Adrenal gland (tissue), 12 donors: ENCODE measurements around the gene TMEM135. TPM values are rescaled to one million over a fixed set of nuclear protein-coding genes. Genes with fewer than 3 reads are reported as not detected.

ENCODE experiments used
- DNase-seq, 7 donors: peaks; one replicate each; pipeline ENCODE4 v3.0.0-alpha.2; 2019 to 2020
- H3K27ac ChIP-seq, 5 donors: fragments of 200-600 bp; sonication (generic) in 4 of 5; 1 replicate in 3 of 5; 2 replicates in 2 of 5; pipeline versions ENCODE4 v1.5.1 to v1.8.0; 2016 to 2020; ENCODE audit warnings: mild to moderate bottlenecking in 1 of 5
- H3K27me3 ChIP-seq: fragments of 200-600 bp; 2 replicates; pipeline ENCODE4 v1.8.0; 2021
- H3K36me3 ChIP-seq, 2 donors: fragments of 200-600 bp; replicated peaks in 1 of 2; 1 replicate in 1 of 2; 2 replicates in 1 of 2; pipeline versions ENCODE4 v1.5.1 to v1.8.0; 2018 to 2022
- H3K4me1 ChIP-seq, 2 donors: fragments of 200-600 bp; replicated peaks in 1 of 2; 1 replicate in 1 of 2; 2 replicates in 1 of 2; pipeline versions ENCODE4 v1.5.1 to v1.8.0; 2018 to 2021
- H3K4me3 ChIP-seq, 4 donors: fragments of 200-600 bp; sonication (generic) in 3 of 4; one replicate each; pipeline ENCODE4 v1.5.1; 2016 to 2018
- H3K9me3 ChIP-seq, 3 donors: fragments of 200-600 bp; sonication (generic) in 1 of 3; replicated peaks in 1 of 3; 1 replicate in 2 of 3; 2 replicates in 1 of 3; pipeline versions ENCODE4 v1.5.1 to v1.8.0; 2016 to 2021
- CTCF ChIP-seq, 6 experiments: fragments of 450-650 bp in 4 of 6; fragments of 200-600 bp in 2 of 6; sonication (generic) in 1 of 6; IDR thresholded peaks; 1 replicate in 5 of 6; 2 replicates in 1 of 6; pipeline versions ENCODE4 v1.5.1 to v1.8.0; 2016 to 2021; ENCODE audit warnings: antibody characterized with exemption in 6 of 6, mild to moderate bottlenecking in 2 of 6, moderate library complexity in 1 of 6
- POLR2A ChIP-seq, 2 donors: fragments of 450-650 bp; IDR thresholded peaks; one replicate each; pipeline ENCODE4 v1.6.1; 2017; ENCODE audit warnings: antibody characterized with exemption in 2 of 2, mild to moderate bottlenecking in 2 of 2, moderate library complexity in 1 of 2
- WGBS, 4 donors: extraction: QIAGEN DNeasy Blood & Tissue Kit in 2 of 4; methylation state at CpG; one replicate each; pipeline versions ENCODE4 v1.1.5 to v1.1.7; 2013 to 2017; 5-methylcytosine and 5-hydroxymethylcytosine counted together
- intact Hi-C, 2 donors: fragments of 100-400 bp; cut with DNase I; formaldehyde crosslinking; loops; one replicate each; pipeline versions ENCODE4 v1.14.1 to v1.15.0; 2022 to 2023
- polyA plus RNA-seq, 3 donors: library from polyadenylated mRNA; stranded (reverse); fragments of 200-250 nt in 2 of 3; fragments of 350-450 nt in 1 of 3; fragmentation: Illumina TruSeq in 1 of 3; extraction: RNeasy Lipid Tissue Mini Kit (QIAGEN cat#74804) in 1 of 3; gene quantifications; one replicate each; pipeline ENCODE4 v1.2.3, GENCODE V29; 2013 to 2014
- total RNA-seq, 9 donors: library from RNA; depleted of rRNA in 4 of 9; stranded (reverse); fragments of >200 nt in 4 of 9; fragments of 120-200 nt in 1 of 9; fragmentation: NEBNext Ultra II Directional in 1 of 9; extraction: Animal tissue kit (Norgen Biotek cat#: 25700) in 1 of 9; gene quantifications; one replicate each; pipeline versions ENCODE4 v1.1.0 to v1.2.4, GENCODE V29; 2013 to 2023
- donor health status: healthy with polysubstance abuse.
- donor health status: Bipolar disorder and iron deficiency.
- donor health status: DM: yes; HTN: yes; CAD: no.
- donor health status: DM: no; HTN: no; CAD: no.
- donor health status: DM: no; HTN: no; CAD: no.
- donor health status: DM: yes; HTN: yes; CAD: no.

The TMEM135 gene
- total and polyA plus RNA-seq, 12 donors = 8.2 to 101 (median 44.5) TPM

GRCh38 chr11:87366346-87366745 is 328.6 kb downstream of the TMEM135 start:
- no peak overlapping the region for H3K27ac ChIP-seq
- TF ChIP-seq POLR2A (IDR thresholded peaks at IDR 0.05) = no peak
- no peak for TF ChIP-seq CTCF (IDR thresholded peaks at IDR 0.05)
- intact Hi-C loops = no loop called here
- H3K36me3 ChIP-seq = no peaks in the 10 kb centered on the region
- no peak for DNase-seq
- H3K9me3 ChIP-seq = no peaks in the 10 kb centered on the region
- H3K27me3 ChIP-seq = no peaks in the 10 kb centered on the region
- no peaks in the 10 kb centered on the region for H3K4me1 ChIP-seq
- no peak overlapping the region for H3K4me3 ChIP-seq

GRCh38 chr11:87366763-87367405 is 329.1 kb downstream of the TMEM135 start:
- Histone ChIP-seq H3K4me3 (no peak overlapping the region), H3K27ac (no peak overlapping the region), H3K27me3 (no peaks in the 10 kb centered on the region), H3K36me3 (no peaks in the 10 kb centered on the region), H3K9me3 (no peaks in the 10 kb centered on the region), H3K4me1 (no peaks in the 10 kb centered on the region)
- intact Hi-C loops = no loop called here
- 76 to 85% (median 79%) methylated on average over 2 of the region's 2 CpGs for WGBS, 4 donors
- TF ChIP-seq POLR2A (IDR thresholded peaks at IDR 0.05) = no peak
- no peak for TF ChIP-seq CTCF (IDR thresholded peaks at IDR 0.05)
- no peak for DNase-seq

GRCh38 chr11:87368151-87368550 is 330.4 kb downstream of the TMEM135 start:
- 50 to 58% (median 53%) methylated on average over 1 of the region's 1 CpG for WGBS, 4 donors
- intact Hi-C loops = no loop called here
- no peak for DNase-seq
- Histone ChIP-seq H3K36me3 (no peaks in the 10 kb centered on the region), H3K27ac (no peak overlapping the region), H3K27me3 (no peaks in the 10 kb centered on the region), H3K9me3 (no peaks in the 10 kb centered on the region), H3K4me1 (no peaks in the 10 kb centered on the region), H3K4me3 (no peak overlapping the region)
- no peak for TF ChIP-seq POLR2A (IDR thresholded peaks at IDR 0.05)
- TF ChIP-seq CTCF (IDR thresholded peaks at IDR 0.05) = no peak

GRCh38 chr11:87368858-87369480 is 331.2 kb downstream of the TMEM135 start:
- DNase-seq = no peak
- intact Hi-C loops = no loop called here
- 56 to 67% (median 64%) methylated on average over 5 of the region's 5 CpGs for WGBS, 4 donors
- H3K4me3 ChIP-seq = no peak overlapping the region
- no peaks in the 10 kb centered on the region for H3K9me3 ChIP-seq
- H3K36me3 ChIP-seq = no peaks in the 10 kb centered on the region
- TF ChIP-seq POLR2A (IDR thresholded peaks at IDR 0.05) (no peak), CTCF (IDR thresholded peaks at IDR 0.05) (no peak)
- H3K27me3 ChIP-seq = no peaks in the 10 kb centered on the region
- no peak overlapping the region for H3K27ac ChIP-seq
- no peaks in the 10 kb centered on the region for H3K4me1 ChIP-seq
